Measurements from ENCODE around the gene RFPL3. TPM values are rescaled to one million over a fixed set of nuclear protein-coding genes. Genes with fewer than 3 reads are reported as not detected.
"Not testable (repeated sequence)": the region's sequence is repeated elsewhere in the genome, so short reads cannot be mapped to it uniquely, and the experiment has no call there.

The RFPL3 gene
- total and polyA plus RNA-seq, 2 of the 13 experiments (the other 11 are each of a cell fraction or from before 2014, with no cell fraction given), result not detected

GRCh38 chr22:32336771-32337424, 20.8 kb upstream of the RFPL3 start:
- no peak for ATAC-seq

GRCh38 chr22:32337425-32337824, 20.2 kb upstream of the RFPL3 start:
- H3K27ac ChIP-seq (ENCODE audit: extremely low read length, insufficient read depth, low read length); DNase-seq (ENCODE audit: low spot score); POLR2A ChIA-PET; H3K4me2 ChIP-seq (ENCODE audit: low read depth, low read length); ATAC-seq; H3K79me2 ChIP-seq (ENCODE audit: insufficient read depth, low read length); H3K4me1 ChIP-seq (ENCODE audit: insufficient read depth, low read length); H4K20me1 ChIP-seq (ENCODE audit: insufficient read depth, low read length); H2AFZ ChIP-seq (ENCODE audit: low read length); intact Hi-C loops (cut with micrococcal nuclease; ENCODE audit: unreplicated experiment); BruUV-seq (replicated peaks); CTCF ChIA-PET (ENCODE audit: low intra/inter-chr PET ratio, low total read pairs); H3K9ac ChIP-seq (ENCODE audit: insufficient read depth, low read depth, low read length); H3K36me3 ChIP-seq (replicated peaks in 1 of 2; ENCODE audit: control insufficient read depth in 1 of 2, insufficient read depth in 2 of 2, low read length in 2 of 2); H3K4me3 ChIP-seq (replicated peaks in 1 of 3; ENCODE audit: insufficient read depth in 1 of 3, low read depth in 2 of 3, low read length in 3 of 3); H3K9me3 ChIP-seq (ENCODE audit: low read length); FAIRE-seq; in situ Hi-C loops (cut with HindIII; ENCODE audit: extremely low pct_ligation_motif_present, low pct_unique_long_range_greater_than_20kb): not testable (repeated sequence)
- peaks cover 6 to 24% of the 10 kb centered on the region in 2 experiments; a peak in 3 of 5 replicates for H3K27me3 ChIP-seq (ENCODE audit: control insufficient read depth in 1 of 2, insufficient read depth in 2 of 2, low read length in 2 of 2)
- WGBS (ENCODE audit: low lambda C conversion rate), result 33% methylated on average over 6 of the region's 6 CpGs

More at GRCh38 chr22:32336771-32337424, 20.8 kb upstream of the RFPL3 start:
- in situ Hi-C loops (cut with HindIII; ENCODE audit: extremely low pct_ligation_motif_present, low pct_unique_long_range_greater_than_20kb) (no loop called here), intact Hi-C loops (cut with micrococcal nuclease; ENCODE audit: unreplicated experiment) (no loop called here)
- Histone ChIP-seq H4K20me1 (ENCODE audit: insufficient read depth, low read length) (no peaks in the 10 kb centered on the region), H3K36me3 (replicated peaks in 1 of 2; ENCODE audit: control insufficient read depth in 1 of 2, insufficient read depth in 2 of 2, low read length in 2 of 2) (no peaks in the 10 kb centered on the region), H3K27me3 (ENCODE audit: control insufficient read depth in 1 of 2, insufficient read depth in 2 of 2, low read length in 2 of 2) (peaks cover 6 to 24% of the 10 kb centered on the region in 2 experiments; a peak in 3 of 5 replicates), H3K9ac (ENCODE audit: insufficient read depth, low read depth, low read length) (no peak overlapping the region), H2AFZ (ENCODE audit: low read length) (no peak overlapping the region), H3K4me1 (ENCODE audit: insufficient read depth, low read length) (peaks cover 6% of the 10 kb centered on the region; the same call in 1 of the 2 replicates), H3K9me3 (ENCODE audit: low read length) (no peaks in the 10 kb centered on the region), H3K27ac (ENCODE audit: extremely low read length, insufficient read depth, low read length) (no peak overlapping the region), H3K4me2 (ENCODE audit: low read depth, low read length) (no peak overlapping the region), H3K4me3 (replicated peaks in 1 of 3; ENCODE audit: insufficient read depth in 1 of 3, low read depth in 2 of 3, low read length in 3 of 3) (no peak overlapping the region), H3K79me2 (ENCODE audit: insufficient read depth, low read length) (no peaks in the 10 kb centered on the region)
- CTCF ChIA-PET (ENCODE audit: low intra/inter-chr PET ratio, low total read pairs), result no interaction called here
- FAIRE-seq (no peak), DNase-seq (ENCODE audit: low spot score) (no peak)
- TF ChIP-seq ZNF337 (CRISPR knock-in tag; IDR thresholded peaks at IDR 0.05; ENCODE audit: borderline replicate concordance, low read depth) (no peak), TP53 (CRISPR knock-in tag; conservative IDR thresholded peaks at IDR 0.05) (no peak), TRIM22 (IDR thresholded peaks at IDR 0.05) (no peak), ZNF251 (CRISPR knock-in tag; IDR thresholded peaks at IDR 0.05) (no peak), TEAD3 (CRISPR knock-in tag; optimal IDR thresholded peaks at IDR 0.05; ENCODE audit: borderline replicate concordance) (no peak), NR3C1 (CRISPR knock-in tag; IDR thresholded peaks at IDR 0.05) (no peak), ZNF282 (IDR thresholded peaks at IDR 0.05; ENCODE audit: partially characterized antibody) (no peak), ZNF839 (CRISPR knock-in tag; IDR thresholded peaks at IDR 0.05; ENCODE audit: borderline replicate concordance) (no peak), FOXM1 (CRISPR knock-in tag; IDR thresholded peaks at IDR 0.05) (no peak), ZFP90 (CRISPR knock-in tag; IDR thresholded peaks at IDR 0.05; ENCODE audit: borderline replicate concordance) (no peak), GATA4 (IDR thresholded peaks at IDR 0.05; ENCODE audit: borderline replicate concordance, low read depth) (no peak), ZNF382 (CRISPR knock-in tag; IDR thresholded peaks at IDR 0.05; ENCODE audit: borderline replicate concordance) (no peak), CBX2 (IDR thresholded peaks at IDR 0.05; ENCODE audit: low read depth, low read length) (no peak), CBX2 (CRISPR knock-in tag; IDR thresholded peaks at IDR 0.05; ENCODE audit: low read depth) (no peak), TIGD3 (CRISPR knock-in tag; IDR thresholded peaks at IDR 0.05; ENCODE audit: borderline replicate concordance) (no peak)
- 36% methylated on average over 9 of the region's 10 CpGs for WGBS (ENCODE audit: low lambda C conversion rate)
- POLR2A ChIA-PET, result no interaction called here
- no TSS peak for BruUV-seq (replicated peaks)

Data from HepG2 (cell line).